Keratinocyte (primary cell): ENCODE data around the gene C16orf82. TPM values are rescaled to one million over a fixed set of nuclear protein-coding genes. Genes with fewer than 3 reads are reported as not detected.

Experiments
- DNase-seq: peaks from one replicate; pipeline ENCODE4 v3.0.0-alpha.2; 2011; ENCODE audit warnings: low read depth, missing footprints, low spot score
- FAIRE-seq: peaks from 2 replicates; lab custom pipeline; 2011; peaks lifted over from hg19 to GRCh38; lab: Jason Lieb, UNC
- H2AFZ ChIP-seq: 2 replicates; pipeline ENCODE4 v1.6.0; 2012; ENCODE audit warnings: low read length, control low read depth, inconsistent platforms; ENCODE audit not compliant: control insufficient read depth
- H3K27ac ChIP-seq: 2 replicates; pipeline ENCODE4 v1.5.1; 2011; ENCODE audit warnings: low read length; ENCODE audit not compliant: control insufficient read depth, insufficient read depth
- H3K27me3 ChIP-seq: 3 replicates; pipeline ENCODE4 v1.6.0; 2011; ENCODE audit warnings: low read length; ENCODE audit not compliant: control insufficient read depth, insufficient read depth; ENCODE audit errors: extremely low read depth
- H3K36me3 ChIP-seq, 2 experiments: 2 replicates in 1 of 2; 3 replicates in 1 of 2; pipeline ENCODE4 v1.5.1; 2011; ENCODE audit warnings: low read length in 2 of 2, mild to moderate bottlenecking in 1 of 2; ENCODE audit not compliant: control insufficient read depth in 2 of 2, insufficient read depth in 2 of 2; ENCODE audit errors: extremely low read depth in 1 of 2
- H3K4me1 ChIP-seq: 3 replicates; pipeline ENCODE4 v1.5.1; 2011; ENCODE audit warnings: low read length; ENCODE audit not compliant: control insufficient read depth, insufficient read depth; ENCODE audit errors: extremely low read depth
- H3K4me2 ChIP-seq: 3 replicates; pipeline ENCODE4 v1.6.0; 2011; ENCODE audit warnings: low read depth, low read length; ENCODE audit not compliant: control insufficient read depth, insufficient read depth; ENCODE audit errors: extremely low read depth
- H3K4me3 ChIP-seq, 3 experiments: fragments of 200-600 bp in 1 of 3; sonication (generic) in 1 of 3; 2 replicates in 2 of 3; 3 replicates in 1 of 3; pipeline ENCODE4 v1.5.1; 2011 to 2016; ENCODE audit warnings: low read length in 3 of 3, mild to moderate bottlenecking in 3 of 3, control low read depth in 2 of 3, inconsistent platforms in 1 of 3, low read depth in 1 of 3, mixed read lengths in 1 of 3, mixed run types in 1 of 3, moderate library complexity in 1 of 3; ENCODE audit not compliant: control insufficient read depth in 2 of 3, insufficient read depth in 2 of 3; ENCODE audit errors: extremely low read depth in 1 of 3
- H3K79me2 ChIP-seq: 2 replicates; pipeline ENCODE4 v1.6.0; 2012; ENCODE audit warnings: low read length; ENCODE audit not compliant: control insufficient read depth, insufficient read depth
- H3K9ac ChIP-seq: 3 replicates; pipeline ENCODE4 v1.6.0; 2011; ENCODE audit warnings: low read length; ENCODE audit not compliant: control insufficient read depth, insufficient read depth; ENCODE audit errors: extremely low read depth
- H3K9me1 ChIP-seq: 3 replicates; pipeline ENCODE4 v1.6.0; 2011; ENCODE audit warnings: low read length; ENCODE audit not compliant: control insufficient read depth, insufficient read depth; ENCODE audit errors: extremely low read depth
- H3K9me3 ChIP-seq: 2 replicates; pipeline ENCODE4 v1.5.1; 2012; ENCODE audit warnings: low read depth, low read length; ENCODE audit not compliant: control insufficient read depth
- H4K20me1 ChIP-seq: 3 replicates; pipeline ENCODE4 v1.6.0; 2011; ENCODE audit warnings: low read length; ENCODE audit not compliant: control insufficient read depth, insufficient read depth; ENCODE audit errors: extremely low read depth
- CTCF ChIP-seq, 3 experiments: IDR thresholded peaks in 1 of 3; conservative IDR thresholded peaks in 1 of 3; optimal IDR thresholded peaks in 1 of 3; 2 replicates in 2 of 3; 3 replicates in 1 of 3; pipeline versions ENCODE3 to v1.5.1; 2011; ENCODE audit warnings: low read length in 3 of 3, mild to moderate bottlenecking in 3 of 3, moderate library complexity in 2 of 3, control low read depth in 1 of 3, inconsistent platforms in 1 of 3; ENCODE audit not compliant: insufficient read depth in 2 of 3; ENCODE audit errors: extremely low read depth in 1 of 3
- EZH2 ChIP-seq: IDR thresholded peaks from one replicate; pipeline ENCODE4 v1.6.1; 2012; ENCODE audit warnings: inconsistent platforms, mild to moderate bottlenecking, low read length, moderate library complexity
- dilution Hi-C: fragments of 300-500 bp; cut with MboI; formaldehyde crosslinking; loops from one replicate; pipeline ENCODE4 v1.7.0; 2020; ENCODE audit warnings: low sequenced_read_pairs; ENCODE audit not compliant: extremely low pct_ligation_motif_present
- polyA plus RNA-seq, 5 experiments: library from polyadenylated mRNA; depleted of rRNA in 3 of 5; stranded (reverse) in 3 of 5; stranded (forward) in 1 of 5; unstranded in 1 of 5; fragments of >200 nt; gene quantifications; 1 replicate in 1 of 5; 2 replicates in 3 of 5; 3 replicates in 1 of 5; pipeline versions ENCODE4 v1.2.1 to v1.2.3, GENCODE V29; 2011 to 2012; ENCODE audit warnings: missing spikeins in 2 of 5, low read depth in 1 of 5, low replicate concordance in 1 of 5

Gene C16orf82
- polyA plus RNA-seq, 1 donor (not counting 4 experiments of a cell fraction or from before 2014, with no cell fraction given): not detected

GRCh38 chr16:27098366-27099049 is 31.8 kb downstream of the C16orf82 start:
- Histone ChIP-seq H3K4me2 (no peak overlapping the region), H3K27me3 (no peaks in the 10 kb centered on the region), H3K79me2 (no peaks in the 10 kb centered on the region), H4K20me1 (no peaks in the 10 kb centered on the region), H3K9me3 (no peaks in the 10 kb centered on the region), H3K4me3 (no peak overlapping the region), H3K4me1 (no peaks in the 10 kb centered on the region), H2AFZ (no peak overlapping the region), H3K9ac (no peak overlapping the region), H3K27ac (no peak overlapping the region), H3K36me3 (no peaks in the 10 kb centered on the region), H3K9me1 (no peaks in the 10 kb centered on the region)
- dilution Hi-C loops: no loop called here
- DNase-seq (no peak), FAIRE-seq (no peak)
- TF ChIP-seq CTCF (optimal IDR thresholded peaks at IDR 0.05 in 1 of 3, IDR thresholded peaks at IDR 0.05 in 1 of 3, conservative IDR thresholded peaks at IDR 0.05 in 1 of 3; ENCODE audit: extremely low read depth in 1 of 3, insufficient read depth in 2 of 3, low read length in 3 of 3): no peak

- dilution Hi-C loops: no loop called here
- no peaks in the 10 kb centered on the region for H3K79me2 ChIP-seq
Measured at GRCh38 chr16:27102701-27103575, 36.2 kb downstream of the C16orf82 start.

More at GRCh38 chr16:27102701-27103575, 36.2 kb downstream of the C16orf82 start:
- no peak overlapping the region for H3K27ac ChIP-seq
- H3K36me3 ChIP-seq: no peaks in the 10 kb centered on the region
- no peak overlapping the region for H3K4me3 ChIP-seq
- no peak overlapping the region for H3K4me2 ChIP-seq
- H3K9me3 ChIP-seq: no peaks in the 10 kb centered on the region
- no peak for DNase-seq
- TF ChIP-seq EZH2 (no peak), CTCF (optimal IDR thresholded peaks at IDR 0.05 in 1 of 3, IDR thresholded peaks at IDR 0.05 in 1 of 3, conservative IDR thresholded peaks at IDR 0.05 in 1 of 3; ENCODE audit: extremely low read depth in 1 of 3, insufficient read depth in 2 of 3, low read length in 3 of 3) (no peak)
- H3K9me1 ChIP-seq: no peaks in the 10 kb centered on the region
- H2AFZ ChIP-seq: no peak overlapping the region
- no peak for FAIRE-seq
- H3K27me3 ChIP-seq: no peaks in the 10 kb centered on the region
- H3K9ac ChIP-seq: no peak overlapping the region
- no peaks in the 10 kb centered on the region for H4K20me1 ChIP-seq
- H3K4me1 ChIP-seq: no peaks in the 10 kb centered on the region
